ENCODE results near the gene BICRAL.

The BICRAL gene

DNA sequence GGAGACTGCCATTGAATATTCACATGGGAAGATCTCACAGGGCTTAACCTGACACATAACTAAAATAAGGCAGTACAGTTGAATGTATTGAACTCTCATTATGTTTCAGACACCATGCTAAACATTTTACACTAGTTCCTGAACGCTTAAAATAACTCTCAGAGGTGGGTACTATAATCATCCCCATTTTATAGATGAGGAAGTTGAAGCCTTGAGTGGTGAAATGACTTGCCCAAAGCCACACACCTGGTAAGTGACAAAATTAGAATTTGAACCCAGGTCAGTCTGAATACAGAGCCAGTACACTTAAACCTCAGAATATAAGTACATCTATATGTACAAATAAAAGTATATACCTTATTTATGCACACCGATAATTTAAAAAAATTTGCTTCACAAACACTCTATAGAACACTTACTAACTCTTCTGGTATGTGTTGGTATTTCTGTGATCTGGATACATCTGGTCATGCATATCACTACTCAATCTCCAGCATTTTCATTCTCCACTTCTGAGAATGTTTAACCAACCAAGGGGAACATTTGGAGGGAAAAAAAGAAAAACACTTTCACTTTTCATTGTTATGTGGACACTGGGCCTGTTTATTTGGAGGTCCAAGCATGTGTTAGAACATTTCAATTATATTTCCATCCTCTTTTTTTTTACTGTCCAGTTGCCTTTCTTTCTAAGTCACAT is 4.6 kb upstream of the BICRAL start:
- no peak for TF ChIP-seq FOXP2 (optimal IDR thresholded peaks at IDR 0.05; ENCODE audit: borderline replicate concordance, extremely low read depth, extremely low read length, insufficient read depth)
- no peak for TF ChIP-seq TAF1 (IDR thresholded peaks at IDR 0.05; ENCODE audit: borderline replicate concordance, insufficient read depth, low read length)
- TF ChIP-seq SIN3A (IDR thresholded peaks at IDR 0.05; ENCODE audit: borderline replicate concordance, insufficient read depth, low read length), result no peak
- TF ChIP-seq, protein P1, sequence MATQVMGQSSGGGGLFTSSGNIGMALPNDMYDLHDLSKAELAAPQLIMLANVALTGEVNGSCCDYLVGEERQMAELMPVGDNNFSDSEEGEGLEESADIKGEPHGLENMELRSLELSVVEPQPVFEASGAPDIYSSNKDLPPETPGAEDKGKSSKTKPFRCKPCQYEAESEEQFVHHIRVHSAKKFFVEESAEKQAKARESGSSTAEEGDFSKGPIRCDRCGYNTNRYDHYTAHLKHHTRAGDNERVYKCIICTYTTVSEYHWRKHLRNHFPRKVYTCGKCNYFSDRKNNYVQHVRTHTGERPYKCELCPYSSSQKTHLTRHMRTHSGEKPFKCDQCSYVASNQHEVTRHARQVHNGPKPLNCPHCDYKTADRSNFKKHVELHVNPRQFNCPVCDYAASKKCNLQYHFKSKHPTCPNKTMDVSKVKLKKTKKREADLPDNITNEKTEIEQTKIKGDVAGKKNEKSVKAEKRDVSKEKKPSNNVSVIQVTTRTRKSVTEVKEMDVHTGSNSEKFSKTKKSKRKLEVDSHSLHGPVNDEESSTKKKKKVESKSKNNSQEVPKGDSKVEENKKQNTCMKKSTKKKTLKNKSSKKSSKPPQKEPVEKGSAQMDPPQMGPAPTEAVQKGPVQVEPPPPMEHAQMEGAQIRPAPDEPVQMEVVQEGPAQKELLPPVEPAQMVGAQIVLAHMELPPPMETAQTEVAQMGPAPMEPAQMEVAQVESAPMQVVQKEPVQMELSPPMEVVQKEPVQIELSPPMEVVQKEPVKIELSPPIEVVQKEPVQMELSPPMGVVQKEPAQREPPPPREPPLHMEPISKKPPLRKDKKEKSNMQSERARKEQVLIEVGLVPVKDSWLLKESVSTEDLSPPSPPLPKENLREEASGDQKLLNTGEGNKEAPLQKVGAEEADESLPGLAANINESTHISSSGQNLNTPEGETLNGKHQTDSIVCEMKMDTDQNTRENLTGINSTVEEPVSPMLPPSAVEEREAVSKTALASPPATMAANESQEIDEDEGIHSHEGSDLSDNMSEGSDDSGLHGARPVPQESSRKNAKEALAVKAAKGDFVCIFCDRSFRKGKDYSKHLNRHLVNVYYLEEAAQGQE (IDR thresholded peaks at IDR 0.05; ENCODE audit: insufficient read depth in 1 of 2, low read depth in 2 of 2, low read length in 2 of 2), result no peak
- TF ChIP-seq POLR2AphosphoS5 (IDR thresholded peaks at IDR 0.05; ENCODE audit: low read depth, low read length), result no peak

GRCh38 chr6:42778122-42778521 is 3.7 kb upstream of the BICRAL start:
- TF ChIP-seq SIN3A (IDR thresholded peaks at IDR 0.05; ENCODE audit: borderline replicate concordance, insufficient read depth, low read length), result no peak
- no peak for TF ChIP-seq FOXP2 (optimal IDR thresholded peaks at IDR 0.05; ENCODE audit: borderline replicate concordance, extremely low read depth, extremely low read length, insufficient read depth)
- TF ChIP-seq, protein P1 (IDR thresholded peaks at IDR 0.05; ENCODE audit: insufficient read depth in 1 of 2, low read depth in 2 of 2, low read length in 2 of 2), result no peak
- no peak for TF ChIP-seq TAF1 (IDR thresholded peaks at IDR 0.05; ENCODE audit: borderline replicate concordance, insufficient read depth, low read length)
- no peak for TF ChIP-seq POLR2AphosphoS5 (IDR thresholded peaks at IDR 0.05; ENCODE audit: low read depth, low read length)

GRCh38 chr6:42779521-42779920 is 2.3 kb upstream of the BICRAL start:
- TF ChIP-seq TAF1 (IDR thresholded peaks at IDR 0.05; ENCODE audit: borderline replicate concordance, insufficient read depth, low read length) (no peak), SIN3A (IDR thresholded peaks at IDR 0.05; ENCODE audit: borderline replicate concordance, insufficient read depth, low read length) (no peak), FOXP2 (optimal IDR thresholded peaks at IDR 0.05; ENCODE audit: borderline replicate concordance, extremely low read depth, extremely low read length, insufficient read depth) (no peak), POLR2AphosphoS5 (IDR thresholded peaks at IDR 0.05; ENCODE audit: low read depth, low read length) (no peak)
- TF ChIP-seq, protein P1 (IDR thresholded peaks at IDR 0.05; ENCODE audit: insufficient read depth in 1 of 2, low read depth in 2 of 2, low read length in 2 of 2), result no peak

GRCh38 chr6:42781546-42781795 is 381 bp upstream of the BICRAL start:
- TF ChIP-seq, protein P1 (IDR thresholded peaks at IDR 0.05; ENCODE audit: insufficient read depth in 1 of 2, low read depth in 2 of 2, low read length in 2 of 2), result no peak
- TF ChIP-seq TAF1 (IDR thresholded peaks at IDR 0.05; ENCODE audit: borderline replicate concordance, insufficient read depth, low read length) (no peak), FOXP2 (optimal IDR thresholded peaks at IDR 0.05; ENCODE audit: borderline replicate concordance, extremely low read depth, extremely low read length, insufficient read depth) (no peak), POLR2AphosphoS5 (IDR thresholded peaks at IDR 0.05; ENCODE audit: low read depth, low read length) (no peak), SIN3A (IDR thresholded peaks at IDR 0.05; ENCODE audit: borderline replicate concordance, insufficient read depth, low read length) (no peak)

Measured in PFSK-1 (cell line).